GM19372 (cell line): ENCODE data around the gene MYO15B.

Experiments
- ATAC-seq: cut with Tn5 transposase; IDR thresholded peaks from one replicate; pipeline ENCODE4 v1.9.1; 2021; ENCODE audit warnings: mild to moderate bottlenecking, low read depth, moderate library complexity; ENCODE audit not compliant: unreplicated experiment

Gene MYO15B

DNA sequence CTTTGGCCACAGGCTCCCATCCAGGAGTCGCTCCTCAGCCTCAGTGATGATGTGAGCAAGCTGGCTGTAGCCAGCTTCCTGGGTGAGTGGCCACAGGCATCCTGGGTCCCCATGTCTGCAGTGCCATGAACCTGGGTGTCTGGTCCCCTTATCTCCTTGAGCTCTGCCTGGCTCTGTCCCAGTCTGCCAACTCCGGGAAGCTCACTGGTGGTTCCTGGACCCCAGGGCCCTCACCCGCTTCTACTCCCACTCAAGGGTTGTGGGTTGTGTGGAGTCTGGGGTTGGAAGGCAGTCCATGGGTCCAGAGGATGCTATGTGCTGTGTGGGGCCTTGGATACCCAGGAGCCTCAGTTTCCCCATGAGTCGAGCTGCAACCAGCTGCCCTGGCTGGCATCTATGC lies 33.9 kb downstream of the MYO15B start:
- no peak for ATAC-seq

DNA sequence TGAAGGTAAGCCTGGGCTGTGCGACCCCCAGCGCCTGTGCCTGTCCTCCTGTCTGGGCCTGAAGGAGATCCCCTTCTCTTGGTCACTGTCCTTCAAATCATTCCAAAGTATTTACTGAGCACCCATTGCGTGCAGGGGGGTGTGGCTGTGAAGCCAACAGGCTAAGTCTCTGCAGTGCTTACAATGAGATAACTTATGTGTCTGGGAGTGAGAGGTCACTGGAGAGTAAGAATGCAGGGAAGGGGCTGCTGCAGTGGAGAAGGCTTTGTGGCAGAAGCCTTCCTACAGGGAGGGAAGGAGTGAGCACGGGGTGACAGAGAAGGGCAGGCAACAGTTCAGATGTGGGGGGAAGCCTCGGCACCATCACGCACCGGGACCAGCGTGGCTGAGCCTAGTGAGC lies 34.5 kb downstream of the MYO15B start:
- no peak for ATAC-seq

DNA sequence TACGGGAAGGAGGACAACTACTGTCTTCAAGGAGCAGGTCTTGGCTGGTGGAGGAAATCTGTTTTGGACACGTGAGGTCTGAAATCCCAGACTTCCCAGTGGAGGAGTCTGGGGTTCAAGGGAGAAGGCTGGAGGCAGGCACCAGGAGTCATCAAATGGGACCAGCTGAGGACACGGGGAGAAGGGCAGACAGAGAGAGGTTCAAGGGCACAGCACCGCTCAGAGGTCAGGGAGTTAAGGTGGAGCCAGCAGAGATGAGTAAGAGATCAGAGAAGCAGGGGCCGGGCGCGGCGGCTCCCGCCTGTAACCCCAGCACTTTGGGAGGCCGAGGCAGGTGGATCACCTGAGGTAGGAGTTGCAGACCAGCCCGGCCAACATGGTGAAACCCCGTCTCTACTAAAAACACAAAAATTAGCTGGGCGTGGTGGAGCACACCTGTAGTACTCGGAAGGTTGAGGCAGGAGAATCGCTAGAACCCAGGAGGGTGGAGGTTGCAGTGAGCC lies 35.2 kb downstream of the MYO15B start:
- ATAC-seq: no peak

DNA sequence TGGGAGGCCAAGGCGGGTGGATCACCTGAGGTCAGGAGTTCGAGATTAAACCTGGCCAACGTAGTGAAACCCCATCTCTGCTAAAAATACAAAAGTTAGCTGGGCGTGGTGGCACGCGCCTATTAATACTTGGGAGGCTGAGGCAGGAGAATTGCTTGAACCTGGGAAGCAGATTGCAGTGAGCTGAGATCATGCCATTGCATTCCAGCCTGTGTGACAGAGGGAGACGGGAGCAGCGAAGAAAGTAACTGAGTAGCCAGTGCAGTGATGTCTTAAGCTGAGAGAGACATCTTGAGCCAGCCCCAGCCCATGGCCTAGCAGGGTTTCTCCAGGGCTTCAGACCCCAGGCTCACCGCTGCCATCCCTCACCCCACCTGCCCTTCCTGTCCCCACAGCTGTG lies 35.8 kb downstream of the MYO15B start:
- no peak for ATAC-seq

DNA sequence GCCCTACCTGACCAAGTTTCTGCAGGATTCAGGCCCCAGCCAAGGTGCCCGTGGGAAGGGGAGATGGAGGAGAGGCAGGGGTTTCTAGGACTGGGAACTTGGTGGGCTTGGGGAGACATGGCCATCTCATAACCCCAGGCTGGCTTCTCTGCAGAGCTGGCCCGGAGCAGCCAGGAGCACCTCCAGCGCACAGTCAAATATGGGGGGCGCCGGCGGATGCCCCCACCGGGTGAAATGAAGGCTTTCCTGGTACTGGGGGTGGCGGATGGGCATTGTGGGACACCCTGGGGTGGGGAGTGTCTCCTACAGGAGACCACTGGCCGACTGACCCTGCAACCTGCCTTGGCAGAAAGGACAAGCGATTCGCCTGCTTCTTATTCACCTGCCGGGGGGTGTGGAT lies 36.4 kb downstream of the MYO15B start:
- no peak for ATAC-seq

DNA sequence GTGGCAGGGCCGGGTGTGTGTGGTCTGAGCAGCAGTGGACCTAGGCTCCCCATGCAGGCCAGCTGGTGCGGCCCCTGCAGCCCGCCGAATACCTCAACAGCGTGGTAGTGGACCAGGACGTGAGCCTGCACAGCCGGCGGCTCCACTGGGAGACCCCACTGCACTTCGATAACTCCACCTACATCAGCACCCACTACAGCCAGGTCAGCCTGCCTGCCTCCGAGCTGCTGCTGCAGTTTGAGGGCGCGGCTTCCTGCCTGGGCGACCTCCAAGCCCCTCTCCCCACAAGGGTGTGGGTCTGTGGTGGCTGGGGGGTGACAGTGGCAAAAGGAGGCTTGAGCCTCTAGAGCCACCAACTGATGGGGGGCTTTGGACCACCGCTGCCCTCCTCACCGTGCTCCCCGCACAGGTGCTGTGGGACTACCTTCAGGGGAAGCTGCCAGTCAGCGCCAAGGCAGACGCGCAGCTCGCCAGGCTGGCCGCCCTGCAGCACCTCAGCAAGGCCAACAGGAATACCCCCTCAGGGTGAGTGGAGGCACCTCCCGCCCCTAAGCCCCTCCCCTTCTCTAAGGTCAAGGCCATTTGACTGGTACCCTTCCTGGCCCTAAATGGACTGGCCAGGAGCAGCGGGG lies 37.2 kb downstream of the MYO15B start:
- ATAC-seq: no peak

DNA sequence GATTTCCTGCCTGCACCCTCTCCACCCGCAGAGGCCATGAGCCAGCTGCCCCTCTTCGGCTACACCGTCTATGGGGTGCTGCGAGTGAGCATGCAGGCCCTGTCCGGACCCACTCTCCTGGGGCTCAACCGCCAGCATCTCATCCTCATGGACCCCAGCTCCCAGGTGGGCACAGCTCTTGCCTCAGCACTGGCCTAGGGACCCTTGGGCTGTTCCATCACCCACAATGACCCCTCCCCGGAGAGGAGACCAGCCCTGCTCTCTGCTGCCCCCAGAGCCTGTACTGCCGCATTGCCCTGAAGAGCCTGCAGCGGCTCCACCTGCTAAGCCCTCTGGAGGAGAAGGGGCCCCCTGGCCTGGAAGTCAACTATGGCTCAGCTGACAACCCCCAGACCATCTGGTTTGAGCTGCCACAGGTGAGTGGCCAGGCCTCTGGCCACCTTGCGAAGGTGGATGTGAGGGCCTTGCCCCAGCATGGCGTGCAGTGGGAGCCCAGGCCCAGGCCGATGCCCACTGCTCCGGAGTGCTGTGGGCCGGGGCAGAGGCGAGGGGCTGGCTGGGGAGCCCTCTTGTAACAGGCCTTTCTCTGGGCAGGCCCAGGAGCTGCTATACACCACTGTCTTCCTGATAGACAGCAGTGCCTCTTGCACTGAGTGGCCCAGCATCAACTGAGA lies 38.4 kb downstream of the MYO15B start:
- no peak for ATAC-seq

DNA sequence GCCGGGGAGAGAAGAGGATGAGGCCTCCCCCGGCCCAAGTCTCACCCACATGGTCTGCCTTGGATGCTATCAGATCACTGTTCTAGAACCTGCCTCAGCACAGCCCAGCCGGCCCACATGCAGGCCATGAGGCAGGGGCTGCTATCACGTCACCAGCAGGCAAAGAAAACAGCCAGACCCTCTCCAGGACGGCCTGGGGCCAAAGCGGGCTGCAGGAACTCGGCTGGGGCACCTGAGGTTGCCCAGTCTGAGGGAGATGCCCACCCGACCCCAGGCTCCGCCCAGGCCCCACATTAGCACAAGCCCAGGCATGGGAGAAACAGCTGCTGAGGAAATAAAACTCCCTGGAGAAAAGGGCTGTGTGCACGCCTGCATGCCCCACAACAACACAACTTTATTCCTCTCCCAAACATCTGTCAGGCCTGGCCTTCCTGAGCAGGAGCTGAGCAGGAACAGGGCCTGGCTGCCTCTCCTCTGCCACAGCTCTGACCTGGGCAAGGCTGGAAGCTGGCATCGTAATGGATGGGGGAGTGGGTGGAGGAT lies 39.0 kb downstream of the MYO15B start:
- no peak for ATAC-seq

DNA sequence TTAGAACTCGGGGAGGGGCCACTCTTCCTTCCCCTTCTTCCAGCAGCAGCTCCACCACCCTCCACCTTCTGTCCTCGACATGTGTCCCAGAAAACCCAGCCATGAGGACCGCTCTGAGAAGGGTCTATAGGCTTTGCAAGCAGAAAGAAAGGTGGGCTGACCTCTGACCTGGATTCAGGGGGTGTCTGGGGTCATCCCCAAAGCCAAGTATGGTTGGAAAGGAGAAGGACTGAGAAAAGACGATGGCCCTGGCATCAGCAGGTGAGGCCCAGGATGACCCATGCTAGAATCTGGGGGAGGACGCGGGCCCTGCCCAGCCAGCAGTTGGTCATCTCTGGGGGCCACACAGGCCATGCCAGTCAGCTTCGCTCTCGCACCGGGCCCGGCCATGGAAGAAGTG lies 39.5 kb downstream of the MYO15B start:
- ATAC-seq: no peak

DNA sequence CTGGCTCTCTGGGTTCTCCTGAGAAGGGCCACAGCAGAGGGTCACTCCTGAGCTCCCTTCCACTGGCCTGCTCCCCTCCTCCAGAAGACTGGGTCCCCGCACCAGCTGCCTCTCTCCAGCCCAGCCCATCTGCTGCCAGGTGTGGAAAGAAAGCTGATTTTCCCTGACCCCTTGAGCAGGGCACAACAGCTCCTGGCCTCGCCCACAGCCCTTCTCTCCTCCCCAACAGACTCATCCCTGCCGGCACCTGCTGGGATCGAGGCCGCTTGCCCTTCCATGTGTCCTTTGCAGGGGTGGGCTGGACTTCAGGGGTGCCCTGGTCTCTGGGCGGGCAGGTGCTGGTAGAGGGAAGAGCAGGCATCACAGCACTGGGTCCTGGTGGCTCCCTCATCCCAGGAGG lies 40.8 kb downstream of the MYO15B start:
- ATAC-seq: no peak

DNA sequence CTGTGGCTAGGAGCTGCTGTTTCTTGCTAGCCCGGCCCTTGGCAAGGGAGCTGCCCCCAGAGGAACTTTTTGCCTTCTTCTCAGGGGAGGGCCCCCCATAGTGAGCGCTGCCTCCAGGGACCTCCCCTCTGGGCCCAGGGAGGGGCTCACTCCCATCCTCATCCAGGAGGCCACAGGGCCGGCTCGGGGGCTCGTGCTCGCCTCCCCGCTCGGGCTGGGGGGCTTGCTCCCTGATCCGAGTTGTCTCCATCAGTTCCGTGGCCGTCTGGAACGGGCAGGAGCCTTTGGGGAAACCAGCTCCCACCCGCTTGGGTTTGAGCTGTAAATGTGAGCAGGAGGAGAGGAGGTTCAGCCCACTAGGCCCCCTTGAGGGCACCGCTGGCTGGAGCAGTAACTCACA lies 41.6 kb downstream of the MYO15B start:
- no peak for ATAC-seq

DNA sequence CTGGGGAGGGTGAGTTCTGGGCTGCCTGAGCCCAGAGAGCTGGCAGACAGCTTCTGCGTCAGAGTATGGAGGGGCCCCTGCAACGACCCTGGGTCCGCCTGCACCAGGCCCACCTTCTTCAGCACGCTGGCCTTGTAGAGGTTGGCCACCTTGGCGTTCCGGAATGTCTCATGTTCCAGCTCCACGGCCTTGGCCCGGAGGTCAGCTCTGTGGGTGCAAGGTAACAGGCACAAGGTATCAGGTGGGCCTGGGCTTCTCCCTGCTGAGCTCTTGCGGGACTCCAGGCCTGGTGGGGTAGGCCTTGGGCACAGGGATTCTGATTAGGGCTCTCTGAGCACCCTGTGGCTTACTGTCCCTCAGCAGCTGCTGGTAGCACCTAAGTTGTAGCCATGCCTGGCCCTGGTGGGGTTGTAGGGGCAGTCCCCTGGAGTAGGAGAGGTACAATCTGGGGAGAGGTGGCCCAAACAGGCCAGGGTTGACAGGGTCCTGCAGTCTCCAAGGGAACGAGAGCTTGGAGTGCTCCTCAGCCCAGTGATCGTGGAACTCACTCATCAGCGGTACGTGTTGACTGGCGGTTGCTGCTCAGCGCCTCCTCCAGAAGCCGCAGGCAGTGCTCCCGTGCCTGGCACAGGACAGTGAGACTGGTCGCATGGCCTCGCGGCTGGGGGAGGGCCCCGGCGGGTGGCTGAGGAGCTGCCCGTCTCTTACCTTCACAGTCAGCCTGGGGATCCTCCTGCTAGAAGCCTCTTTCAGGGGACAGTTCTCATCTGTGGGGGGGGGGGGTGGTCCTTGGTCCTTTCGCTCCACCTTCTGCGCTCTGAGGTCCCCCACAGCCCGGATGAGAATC lies 42.7 kb downstream of the MYO15B start:
- no peak for ATAC-seq

DNA sequence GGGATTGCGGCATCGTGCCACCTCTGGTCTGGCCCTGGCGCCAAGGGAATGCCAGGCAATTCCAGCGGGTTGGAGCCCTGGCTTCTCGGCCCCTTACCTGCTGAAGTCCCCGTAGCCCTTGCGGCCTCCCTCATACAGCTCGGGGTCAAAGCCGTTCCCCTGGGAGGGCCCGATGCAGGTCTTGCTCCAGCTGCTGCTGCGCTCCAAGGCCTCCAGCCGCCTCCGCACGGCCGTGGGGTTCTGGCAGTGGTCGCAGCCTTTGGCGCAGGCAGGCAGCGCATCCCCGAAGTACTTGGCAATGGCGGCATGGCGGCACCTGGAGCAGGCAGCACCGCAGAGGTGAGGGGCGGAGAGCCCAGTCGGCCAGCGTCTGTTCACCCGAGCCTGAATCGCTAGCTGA lies 43.8 kb downstream of the MYO15B start:
- no peak for ATAC-seq

DNA sequence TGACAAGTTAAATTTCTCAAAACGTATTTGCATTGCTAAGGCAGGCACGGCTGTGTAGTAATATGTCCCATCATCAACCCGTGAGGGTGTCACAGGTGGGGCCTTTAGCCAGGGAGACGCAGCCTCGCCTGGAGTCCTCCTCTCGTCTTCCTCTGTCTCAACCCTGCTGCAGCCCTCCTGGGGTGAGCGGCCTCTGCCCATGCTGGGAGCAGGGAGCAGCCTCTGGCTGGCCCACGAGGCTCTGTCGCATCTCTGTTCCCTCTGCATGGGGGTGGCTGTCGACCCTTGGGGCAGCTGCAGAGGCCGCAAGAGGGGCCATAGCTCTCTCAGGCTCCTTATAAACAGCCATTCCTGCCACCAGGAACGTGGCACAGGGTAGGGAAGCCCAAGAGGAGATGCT lies 44.8 kb downstream of the MYO15B start:
- ATAC-seq: no peak

DNA sequence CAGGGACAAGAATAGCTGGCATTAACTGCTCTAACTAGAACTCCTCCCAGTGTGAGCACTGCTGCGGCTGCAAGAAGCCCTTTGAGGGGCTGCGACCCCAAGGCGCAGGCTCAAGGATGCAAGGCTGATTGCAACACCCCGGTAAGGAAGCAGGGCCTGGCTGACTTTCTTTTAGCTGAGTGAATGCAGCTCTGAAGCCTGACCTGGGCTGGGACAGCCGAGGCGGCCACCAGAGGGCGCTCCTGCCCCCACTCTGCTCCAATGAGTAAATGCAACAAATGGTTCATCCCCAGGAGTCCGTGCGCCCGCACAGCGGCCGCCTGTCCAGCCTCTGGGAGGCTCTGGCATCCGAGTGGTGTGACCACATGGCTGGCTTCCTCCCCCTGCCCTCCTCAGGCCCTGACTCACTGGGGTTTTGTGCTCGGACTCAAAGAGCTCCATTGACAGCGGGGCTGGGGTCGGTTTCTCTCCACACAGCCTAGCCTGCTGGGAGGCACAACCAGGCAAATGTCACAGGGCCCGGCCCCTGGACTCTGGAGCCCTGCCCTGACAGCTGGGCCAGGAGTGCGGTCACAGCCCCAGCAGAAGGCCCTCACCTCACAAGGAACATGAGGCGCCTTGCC lies 45.4 kb downstream of the MYO15B start, which contains the start of gene SMIM5:
Gene SMIM5 (plus strand): TSS at position 572 of the 623 bp plus-strand sequence. CDS start 6,768 bp downstream, outside the sequence.
- ATAC-seq: no peak

DNA sequence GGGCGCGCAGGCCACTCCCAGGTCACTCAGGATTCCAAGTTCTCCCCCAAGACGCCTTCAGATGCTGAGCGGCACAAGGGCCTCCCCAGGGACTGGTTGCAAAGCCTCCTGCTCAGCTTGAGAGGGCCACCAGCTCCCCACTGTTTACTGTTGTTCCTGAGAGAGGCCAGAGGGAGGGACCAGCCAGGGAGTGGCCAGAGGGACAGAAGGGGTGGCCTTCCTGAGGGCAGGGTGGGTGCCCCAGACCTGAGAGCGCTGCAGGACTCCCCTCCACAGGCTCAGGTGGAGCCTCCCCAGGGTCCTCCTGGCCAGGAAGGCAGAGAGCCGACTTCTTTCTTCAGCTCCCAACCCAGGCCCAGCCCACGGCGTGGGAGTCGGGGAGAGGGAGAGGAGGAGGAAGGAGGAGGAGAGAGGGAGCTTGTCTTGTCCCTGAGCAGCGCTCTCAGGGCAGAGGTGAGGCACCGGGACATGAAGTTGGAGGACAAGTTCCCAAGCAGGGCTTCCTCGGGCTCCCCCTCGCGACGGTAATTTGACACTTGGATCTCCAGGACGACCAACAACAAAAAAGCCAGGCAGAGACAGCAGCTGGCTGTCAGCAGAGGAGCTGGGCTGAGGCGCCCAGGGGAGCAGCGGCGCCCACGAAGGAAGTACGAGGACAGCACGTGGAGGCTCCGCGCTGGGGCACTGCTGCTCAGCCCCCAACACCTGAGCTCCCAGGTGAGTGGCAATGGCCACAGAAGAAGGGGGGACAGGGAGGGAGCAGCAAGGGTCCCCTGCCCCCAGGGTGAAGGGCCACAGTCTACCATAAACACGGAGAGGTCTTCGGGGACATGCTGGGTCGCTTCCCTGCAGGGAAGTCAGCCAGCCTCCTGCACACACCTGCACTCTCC lies 46.1 kb downstream of the MYO15B start:
- ATAC-seq: no peak

DNA sequence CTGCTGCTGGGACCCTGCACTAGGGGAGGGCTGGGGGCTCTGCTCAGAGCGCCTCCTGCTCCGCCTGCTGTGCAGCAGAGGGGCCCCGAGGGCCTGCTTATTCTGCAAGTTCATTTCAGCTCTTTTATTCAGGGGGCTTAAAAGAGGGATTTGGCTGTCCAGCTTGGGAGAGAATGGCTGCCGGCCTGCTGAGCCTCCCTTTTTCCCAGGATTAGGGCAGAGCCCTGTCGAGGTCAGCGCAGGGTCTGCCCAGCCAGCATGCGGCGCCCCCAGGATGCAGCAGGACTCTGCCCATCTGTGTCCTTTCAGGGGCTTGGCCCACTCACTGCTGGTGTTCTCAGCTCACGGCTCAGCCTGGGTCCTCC lies 46.8 kb downstream of the MYO15B start:
- ATAC-seq: no peak

DNA sequence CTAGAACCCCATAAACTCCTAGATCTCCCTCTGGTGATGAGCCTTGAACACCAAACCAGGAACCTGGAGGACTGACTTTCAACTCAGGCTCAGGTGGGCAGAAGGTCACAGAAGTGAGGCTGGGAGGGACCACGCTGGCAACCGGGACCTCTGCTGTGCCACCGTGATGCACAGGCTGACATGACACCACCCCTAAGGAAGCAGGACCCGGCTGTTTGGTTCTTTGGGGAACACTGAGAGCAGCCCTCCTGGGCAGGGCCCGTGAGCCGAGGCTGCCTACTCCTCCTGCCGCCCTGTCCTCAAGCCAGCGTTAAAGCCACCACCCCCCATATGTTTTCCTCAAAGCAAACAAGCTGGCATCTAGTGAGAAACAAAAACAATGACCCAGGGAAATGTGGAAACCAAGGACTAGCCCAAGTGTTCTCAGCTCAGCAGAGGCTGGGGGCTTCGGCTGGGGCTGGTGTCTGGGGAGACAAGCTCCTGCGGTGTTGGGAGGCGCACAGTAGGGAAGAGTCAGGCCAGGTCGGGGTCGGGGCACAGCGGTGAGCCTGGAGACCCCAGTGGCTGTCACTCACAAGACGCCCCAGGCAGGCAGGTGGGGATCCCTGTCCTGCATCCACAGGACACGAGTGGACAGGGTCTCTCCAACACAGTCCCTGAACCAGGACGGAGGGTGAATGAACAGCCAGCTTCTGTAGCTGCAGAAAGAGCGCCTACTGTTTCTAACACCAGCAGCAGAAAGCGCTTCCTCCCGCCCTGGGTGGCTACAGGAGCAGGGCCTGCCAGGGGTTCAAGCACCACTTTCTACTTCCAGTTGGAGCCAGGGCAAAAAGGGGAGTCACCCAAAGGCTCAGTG lies 47.4 kb downstream of the MYO15B start:
- no peak for ATAC-seq
